HG03064 (cell line): Measurements from ENCODE around the gene ERC1.
"Not testable (repeated sequence)": the region's sequence is repeated elsewhere in the genome, so short reads cannot be mapped to it uniquely, and the experiment has no call there.

ENCODE experiments used
- ATAC-seq: cut with Tn5 transposase; IDR thresholded peaks from one replicate; pipeline ENCODE4 v1.9.1; 2021; ENCODE audit warnings: low read depth; ENCODE audit not compliant: unreplicated experiment

ERC1 gene

GRCh38 chr12:981176-981828, 9.7 kb upstream of the ERC1 start:
- no peak for ATAC-seq

GRCh38 chr12:981961-982360, 9.1 kb upstream of the ERC1 start:
- ATAC-seq: no peak

- ATAC-seq: no peak
Observed at GRCh38 chr12:988646-989045, 2.4 kb upstream of the ERC1 start.

GRCh38 chr12:989051-989450, 2.0 kb upstream of the ERC1 start:
- ATAC-seq: no peak

GRCh38 chr12:989751-990660, 1.0 kb upstream of the ERC1 start:
- ATAC-seq: peak; percentile 19

- peak; percentile 36 for ATAC-seq
Observed at GRCh38 chr12:991350-992333, 619 bp downstream of the ERC1 start.

- ATAC-seq: no peak
Observed at GRCh38 chr12:992647-993046, 1.6 kb downstream of the ERC1 start.

GRCh38 chr12:996881-997280, 5.9 kb downstream of the ERC1 start:
- no peak for ATAC-seq

GRCh38 chr12:997505-997904, 6.5 kb downstream of the ERC1 start:
- no peak for ATAC-seq

GRCh38 chr12:998020-998874, 7.2 kb downstream of the ERC1 start:
- no peak for ATAC-seq

- not testable (repeated sequence) for ATAC-seq
Observed at GRCh38 chr12:999736-1000135, 8.7 kb downstream of the ERC1 start.

GRCh38 chr12:1001507-1001906, 10.5 kb downstream of the ERC1 start:
- no peak for ATAC-seq

- ATAC-seq: no peak
Observed at GRCh38 chr12:1003600-1004271, 12.7 kb downstream of the ERC1 start.

- ATAC-seq: no peak
Observed at GRCh38 chr12:1006255-1006654, 15.2 kb downstream of the ERC1 start.

GRCh38 chr12:1007276-1007675, 16.3 kb downstream of the ERC1 start:
- no peak for ATAC-seq

- ATAC-seq: no peak
Observed at GRCh38 chr12:1007994-1008393, 17.0 kb downstream of the ERC1 start.

- ATAC-seq: no peak
Observed at GRCh38 chr12:1011091-1011490, 20.1 kb downstream of the ERC1 start.

GRCh38 chr12:1013618-1014489, 22.8 kb downstream of the ERC1 start:
- no peak for ATAC-seq
